DMS79 treated with DMSO at 0.1 percent for 48 hours (cell line): ENCODE measurements around the gene RPTOR.
"Not testable (repeated sequence)": the region's sequence is repeated elsewhere in the genome, so short reads cannot be mapped to it uniquely, and the experiment has no call there.

Experiments
- DNase-seq: peaks from one replicate; lab custom pipeline; 2025; lab: John Stamatoyannopoulos, UW

The RPTOR gene

GRCh38 chr17:80546267-80546666 lies 1.6 kb downstream of the RPTOR start:
- DNase-seq: no peak

- DNase-seq: no peak
Measured at GRCh38 chr17:80552523-80552922, 7.9 kb downstream of the RPTOR start.

DNA sequence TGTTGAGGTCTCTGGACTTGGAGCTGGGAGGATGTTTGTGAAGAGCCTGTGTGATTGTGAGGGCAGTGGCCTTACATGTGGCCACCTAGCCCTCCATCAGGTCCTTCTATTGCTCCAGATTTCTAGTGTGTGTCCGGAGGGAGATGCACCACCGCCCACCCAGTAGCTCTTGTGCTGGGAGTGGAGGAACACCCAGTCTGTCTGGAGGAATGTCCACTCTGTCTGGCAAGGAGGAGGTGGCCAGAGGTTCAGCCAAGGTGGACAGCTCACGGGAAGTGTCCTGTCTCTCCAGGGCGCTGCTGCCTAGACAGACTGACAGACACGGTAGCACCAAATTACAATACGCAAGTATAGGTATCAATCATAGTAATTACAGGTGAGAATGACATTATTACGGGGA lies 10.6 kb downstream of the RPTOR start:
- DNase-seq: no peak

GRCh38 chr17:80558046-80558445 lies 13.4 kb downstream of the RPTOR start:
- DNase-seq: no peak

DNA sequence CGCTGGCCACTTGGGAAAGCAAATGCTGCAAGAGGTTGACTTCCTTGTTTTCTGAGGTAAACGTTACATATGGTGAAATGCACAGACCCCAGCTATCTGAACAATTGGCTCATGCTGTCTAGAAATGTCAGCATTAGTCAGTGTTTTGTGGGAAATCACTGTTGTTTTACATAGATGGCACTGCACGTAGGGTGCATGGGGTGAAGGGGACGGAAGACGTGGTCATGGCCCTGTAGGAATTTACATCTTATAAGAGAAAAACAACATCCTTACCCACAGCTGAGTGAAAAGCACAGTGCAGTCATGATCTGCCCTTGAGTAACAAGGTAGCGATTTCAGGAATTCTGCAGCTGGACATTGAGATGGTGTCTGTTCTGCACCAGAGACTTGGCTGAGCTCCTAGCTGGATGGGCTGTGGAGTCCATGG lies 15.2 kb downstream of the RPTOR start:
- DNase-seq: no peak

DNA sequence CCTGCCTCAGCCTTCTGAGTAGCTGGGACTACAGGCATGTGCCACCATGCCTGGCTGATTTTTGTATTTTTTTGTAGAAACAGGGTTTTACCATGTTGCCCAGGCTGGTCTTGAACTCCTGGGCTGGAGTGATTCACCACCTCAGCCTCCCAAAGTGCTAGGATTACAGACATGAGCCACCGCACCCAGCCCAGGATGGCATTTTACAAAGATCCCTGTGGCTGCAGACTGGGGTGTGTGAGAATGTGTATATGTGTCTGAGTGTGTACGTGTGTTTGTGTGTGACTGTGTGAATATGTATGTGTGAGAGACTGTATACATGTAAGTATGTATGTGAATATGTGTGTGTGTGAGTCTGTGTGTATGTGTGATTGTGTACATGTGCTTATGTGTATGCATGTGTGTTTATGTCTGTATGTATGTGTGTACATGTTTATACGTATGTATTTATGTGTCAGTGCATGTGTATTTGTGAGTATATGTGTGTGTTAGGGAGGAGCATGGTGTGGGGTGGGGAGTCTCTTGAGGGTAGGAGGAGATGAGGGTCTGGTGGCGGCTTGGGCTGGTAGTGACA lies 17.0 kb downstream of the RPTOR start:
- no peak for DNase-seq

DNA sequence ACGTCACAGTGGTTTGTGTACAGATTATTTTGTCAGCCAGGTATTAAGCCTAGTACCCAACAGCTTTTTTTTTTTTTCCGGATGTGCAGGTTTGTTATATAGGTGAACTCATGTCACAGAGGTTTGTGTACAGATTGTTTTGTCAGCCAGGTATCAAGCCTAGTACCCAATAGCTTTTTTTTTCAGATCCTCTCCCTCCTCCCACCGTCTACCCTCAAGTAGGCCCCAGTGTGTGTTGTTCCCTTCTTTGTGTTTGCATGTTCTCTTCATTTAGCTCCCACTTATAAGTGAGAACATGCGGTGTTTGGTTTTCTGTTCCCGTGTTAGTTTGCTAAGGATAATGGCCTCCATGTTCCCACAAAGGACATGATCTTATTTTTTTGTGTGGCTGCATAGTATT lies 19.9 kb downstream of the RPTOR start:
- DNase-seq: no peak

DNA sequence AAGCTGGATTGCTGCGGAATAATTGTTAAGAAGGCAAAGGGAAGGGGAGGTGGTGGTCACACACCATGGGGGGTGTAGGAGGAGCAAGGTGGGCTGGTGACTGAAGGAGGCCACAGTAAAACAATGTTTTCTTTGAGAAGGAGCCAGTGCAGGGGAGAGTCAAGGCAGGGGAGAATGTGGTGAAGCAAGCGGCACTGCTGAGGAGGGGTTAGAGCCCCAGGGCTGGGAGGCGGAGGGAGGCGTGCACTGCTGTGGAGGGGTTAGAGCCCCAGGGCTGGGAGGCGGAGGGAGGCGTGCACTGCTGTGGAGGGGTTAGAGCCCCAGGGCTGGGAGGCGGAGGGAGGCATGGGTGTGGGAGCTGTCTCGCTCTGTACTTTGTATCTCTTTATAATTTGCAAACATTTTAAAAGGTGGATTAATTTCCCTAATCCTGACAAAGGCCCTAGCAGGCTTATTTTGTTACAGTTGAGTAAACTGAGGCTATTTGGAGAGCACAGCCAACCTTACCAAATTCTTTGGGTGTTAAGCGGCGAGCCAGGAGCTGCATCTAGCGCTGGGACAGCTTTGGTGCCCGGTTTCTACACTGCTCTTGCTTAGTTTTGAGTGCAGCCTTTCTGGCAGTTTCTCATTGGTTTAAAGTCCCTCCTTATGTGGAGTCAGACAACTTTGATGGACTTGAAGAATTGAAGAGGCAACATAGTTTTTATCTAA lies 20.9 kb downstream of the RPTOR start:
- DNase-seq: no peak

DNA sequence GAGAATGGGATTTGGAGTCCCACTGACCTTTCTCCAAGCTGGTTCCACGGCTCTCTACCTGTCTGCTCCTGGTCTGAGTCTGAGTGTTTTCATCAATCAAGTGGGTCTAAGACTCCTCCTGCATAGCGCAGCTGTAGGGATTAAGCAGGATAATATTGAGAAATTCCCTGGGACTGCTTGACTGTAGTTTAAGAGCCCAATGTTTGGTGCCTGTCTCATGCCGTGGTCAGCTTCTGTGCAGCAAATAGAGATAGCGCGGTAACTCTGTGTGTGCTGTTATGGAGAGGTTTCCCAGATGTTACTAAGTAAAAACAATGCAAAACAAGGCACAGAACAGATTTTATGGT lies 21.4 kb downstream of the RPTOR start:
- DNase-seq: no peak

- no peak for DNase-seq
Measured at GRCh38 chr17:80568246-80568645, 23.6 kb downstream of the RPTOR start.

DNA sequence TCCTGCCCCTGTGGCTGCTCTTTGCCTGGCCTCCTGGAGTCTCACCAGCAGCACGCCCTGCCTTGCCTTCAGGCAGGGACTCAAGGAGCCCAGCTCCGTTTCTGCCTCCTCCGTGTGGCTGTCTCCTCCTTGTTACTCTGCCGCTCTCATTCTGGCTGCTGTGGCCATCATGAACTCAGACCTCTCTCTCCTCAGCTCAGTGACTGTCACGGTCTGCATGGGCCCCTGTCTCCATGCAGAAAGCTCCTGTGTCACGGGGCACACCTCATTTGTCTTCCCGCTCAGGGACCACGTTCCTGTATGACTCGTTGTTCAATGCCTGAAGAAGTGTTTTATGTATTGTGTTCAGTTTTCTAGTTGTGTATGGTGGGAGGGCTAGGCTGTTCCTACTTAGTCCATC lies 25.3 kb downstream of the RPTOR start:
- no peak for DNase-seq

- DNase-seq: no peak
Measured at GRCh38 chr17:80573701-80574100, 29.1 kb downstream of the RPTOR start.

DNA sequence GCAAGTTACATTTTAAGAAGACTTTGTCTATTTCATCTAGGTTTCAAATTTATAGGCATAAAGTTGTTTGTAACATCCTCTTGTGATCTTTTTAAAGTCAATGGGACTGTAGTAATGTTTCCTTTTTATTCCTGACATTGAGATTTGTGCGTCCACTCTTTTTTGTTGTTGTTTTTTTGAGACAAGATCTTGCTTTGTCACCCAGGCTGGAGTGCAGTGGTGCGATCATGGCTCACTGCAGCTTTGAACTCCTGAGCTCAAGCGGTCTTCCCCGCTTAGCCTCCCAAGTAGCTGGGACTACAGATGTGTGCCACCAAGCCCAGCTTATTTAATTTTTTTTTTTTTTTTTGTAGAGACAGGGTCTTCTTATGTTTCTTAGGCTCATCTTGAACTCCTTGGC lies 29.9 kb downstream of the RPTOR start:
- no peak for DNase-seq

DNA sequence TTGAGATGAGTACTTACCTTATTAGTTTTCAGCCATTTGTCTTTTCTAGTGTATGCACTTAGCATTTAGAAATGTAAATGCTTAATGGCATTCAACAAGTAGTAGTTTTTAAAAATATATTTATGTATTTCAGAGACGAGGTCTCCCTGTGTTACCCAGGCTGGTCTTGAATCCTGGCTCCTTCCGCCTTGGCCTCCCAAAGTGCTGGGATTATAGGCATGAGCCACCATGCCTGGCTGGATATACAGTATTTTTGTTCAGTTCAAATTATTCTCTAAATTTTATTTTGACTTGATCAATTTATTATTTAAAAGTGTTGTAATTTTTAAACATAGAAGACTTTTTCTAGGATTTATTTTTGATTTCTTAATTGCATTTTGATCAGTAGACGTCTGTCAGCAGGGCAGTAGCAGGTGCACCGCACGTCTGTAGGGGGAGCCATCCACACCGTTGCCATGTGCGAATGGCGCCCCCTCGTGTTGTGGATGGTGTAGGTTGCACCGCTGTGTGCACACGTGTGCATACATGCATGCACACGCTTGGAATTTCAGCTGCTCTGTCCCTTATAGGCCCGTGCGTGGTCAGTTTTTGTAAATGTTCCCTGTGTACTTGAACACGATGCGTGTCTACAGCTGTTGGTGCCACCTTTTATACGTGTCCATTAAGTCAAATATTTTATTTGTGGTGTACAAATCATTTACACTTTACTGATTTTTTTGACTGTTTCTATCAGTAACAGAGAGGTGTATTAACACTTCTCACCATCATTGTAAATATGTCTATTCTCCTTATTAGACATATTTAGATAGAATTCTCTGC lies 30.6 kb downstream of the RPTOR start:
- DNase-seq: no peak

GRCh38 chr17:80577876-80578570 lies 33.4 kb downstream of the RPTOR start:
- no peak for DNase-seq

DNA sequence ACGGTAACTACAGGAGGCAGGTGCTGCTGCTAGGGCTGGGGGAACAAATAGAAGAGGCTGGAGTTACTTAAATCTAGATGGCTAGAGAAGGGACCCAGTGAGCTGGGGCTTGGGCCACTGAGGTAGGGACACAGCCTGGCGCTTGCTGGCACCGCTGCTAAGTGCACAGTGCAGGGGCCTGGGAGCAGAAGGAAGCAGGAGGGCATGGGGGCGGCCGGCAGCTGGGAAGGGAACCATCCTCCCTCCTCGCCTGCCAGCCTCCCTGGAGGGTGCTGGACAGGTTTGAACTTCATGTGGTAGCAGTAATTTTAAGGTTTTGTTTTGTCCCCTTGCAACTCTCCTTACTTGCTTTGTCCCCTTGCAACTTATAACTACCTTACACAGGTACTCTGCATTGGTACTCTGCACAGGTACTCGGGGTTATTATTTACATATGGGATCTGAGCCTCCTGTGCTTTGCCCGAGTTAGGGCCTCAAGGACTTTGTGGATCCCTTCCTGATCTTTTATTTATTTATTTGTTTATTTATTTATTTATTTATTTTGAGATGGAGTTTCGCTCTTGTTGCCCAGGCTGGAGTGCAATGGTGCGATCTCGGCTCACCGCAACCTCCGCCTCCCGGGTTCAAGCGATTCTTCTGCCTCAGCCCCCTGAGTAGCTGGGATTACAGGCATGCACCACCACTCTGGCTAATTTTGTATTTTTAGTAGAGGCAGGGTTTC lies 34.2 kb downstream of the RPTOR start:
- DNase-seq: not testable (repeated sequence)

- no peak for DNase-seq
Measured at GRCh38 chr17:80582165-80582564, 37.5 kb downstream of the RPTOR start.

GRCh38 chr17:80584176-80584905 lies 39.7 kb downstream of the RPTOR start:
- DNase-seq: no peak

GRCh38 chr17:80585890-80586845 lies 41.5 kb downstream of the RPTOR start:
- DNase-seq: no peak

DNA sequence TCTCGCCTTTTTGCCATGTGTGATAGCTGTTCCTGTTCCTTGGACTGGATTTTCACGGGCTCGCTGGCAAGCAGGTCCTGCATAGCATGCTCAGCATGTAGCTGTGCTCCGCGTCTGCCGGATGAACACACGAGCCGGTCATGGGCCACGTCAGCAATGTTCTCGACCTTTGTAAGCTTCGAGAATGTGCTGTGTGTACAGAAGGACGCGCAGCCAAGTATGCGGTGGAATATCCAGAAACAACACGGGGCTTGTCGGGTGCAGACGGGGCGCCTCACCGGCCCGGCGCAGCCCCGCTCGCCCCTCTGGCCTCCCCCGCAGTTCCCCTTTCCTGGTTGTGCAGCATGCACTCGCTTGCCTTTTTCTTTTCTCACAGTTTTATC lies 42.2 kb downstream of the RPTOR start:
- DNase-seq: no peak
